Vagina (tissue), 2 donors: Measurements from ENCODE around the gene RSKR. TPM values are rescaled to one million over a fixed set of nuclear protein-coding genes. Genes with fewer than 3 reads are reported as not detected.

Experiments used
- DNase-seq, 2 donors: peaks; one replicate each; pipeline ENCODE4 v3.0.0-alpha.2; 2017; ENCODE audit errors: extremely low spot score in 2 of 2
- H3K27ac ChIP-seq: fragments of 200-600 bp; sonication (generic); one replicate; pipeline ENCODE4 v1.5.1; 2019
- H3K27me3 ChIP-seq: fragments of 200-600 bp; sonication (generic); one replicate; pipeline ENCODE4 v1.5.1; 2019
- H3K36me3 ChIP-seq, 2 donors: fragments of 200-600 bp; sonication (generic); one replicate each; pipeline ENCODE4 v1.5.1; 2017 to 2019
- H3K4me1 ChIP-seq: fragments of 200-600 bp; sonication (generic); one replicate; pipeline ENCODE4 v1.5.1; 2019
- H3K4me3 ChIP-seq, 2 donors: fragments of 200-600 bp; sonication (generic); 1 replicate in 1 of 2; 2 replicates in 1 of 2; pipeline ENCODE4 v1.5.1; 2016 to 2019
- H3K9me3 ChIP-seq: fragments of 200-600 bp; sonication (generic); one replicate; pipeline ENCODE4 v1.5.1; 2019
- POLR2A ChIP-seq, 2 donors: fragments of 450-650 bp; IDR thresholded peaks; one replicate each; pipeline ENCODE4 v1.6.1; 2017; ENCODE audit warnings: antibody characterized with exemption in 2 of 2, mild to moderate bottlenecking in 2 of 2, moderate library complexity in 2 of 2
- POLR2AphosphoS5 ChIP-seq, 2 donors: sonication (generic); formaldehyde crosslinking; IDR thresholded peaks; one replicate each; pipeline ENCODE4 v1.9.0; 2017; ENCODE audit warnings: antibody characterized with exemption in 2 of 2, mild to moderate bottlenecking in 2 of 2, low read depth in 1 of 2; ENCODE audit not compliant: insufficient read depth in 1 of 2
- intact Hi-C: fragments of 100-400 bp; cut with DNase I; formaldehyde crosslinking; loops from one replicate; pipeline ENCODE4 v1.15.1; 2023
- total RNA-seq: library from RNA; depleted of rRNA; stranded (reverse); fragments of >200 nt; gene quantifications from one replicate; pipeline ENCODE4 v1.2.3, GENCODE V29; 2016
- TF ChIP-seq, protein P1 (sequence below), 3 experiments: fragments of 450-650 bp in 2 of 3; fragments of 200-600 bp in 1 of 3; sonication (generic) in 1 of 3; IDR thresholded peaks; one replicate each; pipeline ENCODE4 v1.5.1; 2017 to 2019; ENCODE audit warnings: antibody characterized with exemption in 3 of 3, mild to moderate bottlenecking in 2 of 3, moderate library complexity in 2 of 3

Gene RSKR
- total RNA-seq, 1 donor from 2014 or later, result 21.6 TPM

DNA sequence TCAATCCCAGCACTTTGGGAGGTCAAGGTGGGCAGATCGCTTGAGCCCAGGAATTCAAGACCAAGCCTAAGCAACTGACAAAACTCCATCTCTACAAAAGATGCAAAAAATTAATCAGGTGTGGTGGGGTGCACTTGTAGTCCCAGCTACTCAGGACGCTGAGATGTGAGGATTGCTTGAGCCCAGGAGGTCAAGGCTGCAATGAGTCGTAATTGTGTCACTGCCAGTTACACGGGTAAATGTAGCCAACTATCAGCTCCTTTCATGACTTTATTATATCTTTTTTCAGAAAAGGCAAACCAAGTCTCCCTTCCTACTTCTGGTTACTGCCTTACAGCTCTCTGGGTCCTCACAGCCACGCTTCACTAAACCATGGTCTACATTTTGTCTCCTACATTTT lies 43.8 kb upstream of the RSKR start:
- no peak overlapping the region for H3K27ac ChIP-seq
- DNase-seq, result no peak
- no peak for TF ChIP-seq POLR2AphosphoS5 (IDR thresholded peaks at IDR 0.05; ENCODE audit: insufficient read depth in 1 of 2, low read depth in 1 of 2)
- TF ChIP-seq, protein P1, sequence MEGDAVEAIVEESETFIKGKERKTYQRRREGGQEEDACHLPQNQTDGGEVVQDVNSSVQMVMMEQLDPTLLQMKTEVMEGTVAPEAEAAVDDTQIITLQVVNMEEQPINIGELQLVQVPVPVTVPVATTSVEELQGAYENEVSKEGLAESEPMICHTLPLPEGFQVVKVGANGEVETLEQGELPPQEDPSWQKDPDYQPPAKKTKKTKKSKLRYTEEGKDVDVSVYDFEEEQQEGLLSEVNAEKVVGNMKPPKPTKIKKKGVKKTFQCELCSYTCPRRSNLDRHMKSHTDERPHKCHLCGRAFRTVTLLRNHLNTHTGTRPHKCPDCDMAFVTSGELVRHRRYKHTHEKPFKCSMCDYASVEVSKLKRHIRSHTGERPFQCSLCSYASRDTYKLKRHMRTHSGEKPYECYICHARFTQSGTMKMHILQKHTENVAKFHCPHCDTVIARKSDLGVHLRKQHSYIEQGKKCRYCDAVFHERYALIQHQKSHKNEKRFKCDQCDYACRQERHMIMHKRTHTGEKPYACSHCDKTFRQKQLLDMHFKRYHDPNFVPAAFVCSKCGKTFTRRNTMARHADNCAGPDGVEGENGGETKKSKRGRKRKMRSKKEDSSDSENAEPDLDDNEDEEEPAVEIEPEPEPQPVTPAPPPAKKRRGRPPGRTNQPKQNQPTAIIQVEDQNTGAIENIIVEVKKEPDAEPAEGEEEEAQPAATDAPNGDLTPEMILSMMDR (IDR thresholded peaks at IDR 0.05), result no peak
- H3K9me3 ChIP-seq, result no peaks in the 10 kb centered on the region
- intact Hi-C loops, result no loop called here
- no peaks in the 10 kb centered on the region for H3K27me3 ChIP-seq
- peaks cover 0 to 38% of the 10 kb centered on the region in 2 donors for H3K36me3 ChIP-seq
- peaks cover 19% of the 10 kb centered on the region for H3K4me1 ChIP-seq
- no peak overlapping the region for H3K4me3 ChIP-seq

DNA sequence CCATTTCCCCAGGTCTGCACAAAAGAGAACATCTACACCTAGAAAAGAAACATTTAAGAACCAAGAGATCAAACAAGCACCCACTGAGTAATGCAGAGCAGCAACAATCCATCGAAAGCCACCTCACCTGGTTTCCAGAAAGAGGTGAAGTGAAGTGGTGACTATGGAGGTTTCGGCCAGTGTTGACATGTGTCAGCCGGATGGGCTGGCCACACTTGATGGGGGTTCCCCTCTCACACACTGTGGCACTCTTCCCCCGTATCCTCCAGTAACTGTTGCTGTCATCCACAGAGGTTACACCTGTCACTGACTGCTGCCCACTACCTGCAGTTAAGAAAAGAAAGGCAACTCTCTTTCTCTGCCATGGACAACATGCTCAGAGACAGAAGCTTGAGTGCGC lies 41.2 kb upstream of the RSKR start:
- Histone ChIP-seq H3K36me3 (peaks cover 0 to 41% of the 10 kb centered on the region in 2 donors), H3K9me3 (no peaks in the 10 kb centered on the region), H3K27me3 (no peaks in the 10 kb centered on the region), H3K4me1 (peaks cover 3% of the 10 kb centered on the region), H3K27ac (no peak overlapping the region), H3K4me3 (no peak overlapping the region)
- no peak for DNase-seq
- TF ChIP-seq, protein P1 (IDR thresholded peaks at IDR 0.05), result no peak
- TF ChIP-seq POLR2AphosphoS5 (IDR thresholded peaks at IDR 0.05; ENCODE audit: insufficient read depth in 1 of 2, low read depth in 1 of 2) (no peak), POLR2A (IDR thresholded peaks at IDR 0.05) (no peak)
- intact Hi-C loops, result no loop called here

DNA sequence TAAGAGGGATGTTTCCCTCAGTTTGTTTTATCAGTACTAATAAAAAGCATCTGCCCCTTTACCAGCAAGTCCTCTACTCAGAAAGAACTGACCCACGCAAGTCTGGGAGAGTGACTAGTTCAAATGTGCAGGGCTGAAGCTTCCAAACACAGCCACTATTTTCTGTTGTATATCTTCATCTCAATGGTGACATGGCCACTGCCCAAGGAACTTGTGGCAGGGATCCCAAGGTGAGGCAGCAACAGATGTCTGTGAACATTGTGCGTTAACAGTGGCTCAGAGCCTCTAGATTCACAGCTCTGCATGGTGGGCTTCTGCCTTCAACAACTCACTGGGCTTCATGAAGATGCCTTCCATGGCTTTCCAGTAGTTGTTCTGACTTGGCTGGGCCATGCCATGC lies 34.7 kb upstream of the RSKR start:
- no peak overlapping the region for H3K27ac ChIP-seq
- intact Hi-C loops, result no loop called here
- H3K4me1 ChIP-seq, result peaks cover 21% of the 10 kb centered on the region
- H3K36me3 ChIP-seq, result peaks cover 0 to 21% of the 10 kb centered on the region in 2 donors
- H3K27me3 ChIP-seq, result no peaks in the 10 kb centered on the region
- no peaks in the 10 kb centered on the region for H3K9me3 ChIP-seq
- no peak for DNase-seq
- TF ChIP-seq, protein P1 (IDR thresholded peaks at IDR 0.05), result no peak
- TF ChIP-seq POLR2AphosphoS5 (IDR thresholded peaks at IDR 0.05; ENCODE audit: insufficient read depth in 1 of 2, low read depth in 1 of 2), result no peak
- TF ChIP-seq POLR2A (IDR thresholded peaks at IDR 0.05), result no peak
- no peak overlapping the region for H3K4me3 ChIP-seq

DNA sequence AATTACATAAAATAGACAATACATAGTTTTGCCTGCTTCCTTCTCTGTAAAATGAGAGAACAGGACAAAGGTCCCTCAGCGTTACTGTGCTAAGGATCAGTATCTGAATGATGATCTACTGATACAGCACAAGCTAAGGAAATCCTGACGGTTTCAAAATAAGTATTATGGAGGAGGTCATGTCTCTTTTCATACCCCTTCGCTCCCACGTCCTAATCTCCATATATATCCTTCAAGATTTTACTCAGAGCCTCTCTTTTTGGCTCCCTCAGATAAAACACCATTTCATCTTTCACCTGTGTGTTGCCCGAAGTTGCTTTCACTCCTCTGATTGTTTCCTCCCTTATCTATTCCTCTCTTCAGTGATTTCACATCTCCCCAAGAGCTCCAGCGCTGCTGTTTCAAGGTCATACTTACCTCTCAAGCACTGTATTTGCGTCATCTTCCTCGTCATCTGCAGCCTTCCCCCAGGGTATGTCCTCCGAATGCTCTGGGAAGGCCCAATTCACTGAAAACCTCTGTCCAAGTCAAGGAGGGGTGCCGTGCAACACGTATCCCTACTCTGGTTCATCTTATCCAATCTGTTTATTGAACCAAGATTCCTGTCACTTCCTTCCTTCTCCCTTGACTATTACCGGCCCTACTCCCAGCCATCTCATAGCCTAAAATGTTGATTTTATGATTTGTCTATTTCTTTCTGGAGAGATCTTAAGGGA lies 32.2 kb upstream of the RSKR start:
- Histone ChIP-seq H3K36me3 (peaks cover 0 to 29% of the 10 kb centered on the region in 2 donors), H3K27me3 (no peaks in the 10 kb centered on the region), H3K4me3 (peak overlapping the region in 1 of 2 donors; percentile 15), H3K27ac (peak overlapping the region; percentile 92), H3K4me1 (peaks cover 41% of the 10 kb centered on the region), H3K9me3 (no peaks in the 10 kb centered on the region)
- no peak for DNase-seq
- no peak for TF ChIP-seq POLR2AphosphoS5 (IDR thresholded peaks at IDR 0.05; ENCODE audit: insufficient read depth in 1 of 2, low read depth in 1 of 2)
- TF ChIP-seq POLR2A (IDR thresholded peaks at IDR 0.05), result no peak
- TF ChIP-seq, protein P1 (IDR thresholded peaks at IDR 0.05), result no peak
- intact Hi-C loops, result no loop called here

DNA sequence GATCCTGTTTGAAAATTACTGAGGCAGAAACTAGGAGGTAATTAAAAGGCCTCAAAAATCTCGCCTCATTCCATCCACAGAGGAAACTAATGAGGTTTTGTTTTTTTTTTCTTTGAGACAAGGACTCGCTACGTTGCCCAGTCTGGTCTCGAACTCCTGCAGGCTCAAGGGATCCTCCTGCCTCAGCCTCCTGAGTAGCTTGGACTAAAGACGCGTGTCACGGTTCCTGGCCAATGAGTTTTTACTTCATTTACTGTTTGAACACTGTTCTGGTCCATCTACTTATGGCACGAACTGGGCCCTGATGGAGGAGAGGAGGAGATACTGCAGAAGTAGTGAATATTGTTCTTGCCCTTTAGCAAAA lies 31.6 kb upstream of the RSKR start:
- no peak for DNase-seq
- Histone ChIP-seq H3K9me3 (no peaks in the 10 kb centered on the region), H3K27ac (peak overlapping the region; percentile 92), H3K4me3 (peak overlapping the region; percentile 89 to 95), H3K27me3 (no peaks in the 10 kb centered on the region), H3K4me1 (peaks cover 41% of the 10 kb centered on the region), H3K36me3 (peaks cover 0 to 31% of the 10 kb centered on the region in 2 donors)
- TF ChIP-seq, protein P1 (IDR thresholded peaks at IDR 0.05), result no peak
- TF ChIP-seq POLR2A (IDR thresholded peaks at IDR 0.05) (no peak), POLR2AphosphoS5 (IDR thresholded peaks at IDR 0.05; ENCODE audit: insufficient read depth in 1 of 2, low read depth in 1 of 2) (no peak)
- intact Hi-C loops, result no loop called here
